ENCODE measurements around the gene ATP10B.

- TF ChIP-seq EP300 (IDR thresholded peaks at IDR 0.05) (no peak), CTCF (IDR thresholded peaks at IDR 0.05) (no peak), POLR2A (IDR thresholded peaks at IDR 0.05) (no peak)
Measured at GRCh38 chr5:160651692-160652645, 200.0 kb downstream of the ATP10B start.

Data from tibial nerve (tissue), 4 donors.